Measurements from ENCODE around the gene TMC4.

TMC4 gene

DNA sequence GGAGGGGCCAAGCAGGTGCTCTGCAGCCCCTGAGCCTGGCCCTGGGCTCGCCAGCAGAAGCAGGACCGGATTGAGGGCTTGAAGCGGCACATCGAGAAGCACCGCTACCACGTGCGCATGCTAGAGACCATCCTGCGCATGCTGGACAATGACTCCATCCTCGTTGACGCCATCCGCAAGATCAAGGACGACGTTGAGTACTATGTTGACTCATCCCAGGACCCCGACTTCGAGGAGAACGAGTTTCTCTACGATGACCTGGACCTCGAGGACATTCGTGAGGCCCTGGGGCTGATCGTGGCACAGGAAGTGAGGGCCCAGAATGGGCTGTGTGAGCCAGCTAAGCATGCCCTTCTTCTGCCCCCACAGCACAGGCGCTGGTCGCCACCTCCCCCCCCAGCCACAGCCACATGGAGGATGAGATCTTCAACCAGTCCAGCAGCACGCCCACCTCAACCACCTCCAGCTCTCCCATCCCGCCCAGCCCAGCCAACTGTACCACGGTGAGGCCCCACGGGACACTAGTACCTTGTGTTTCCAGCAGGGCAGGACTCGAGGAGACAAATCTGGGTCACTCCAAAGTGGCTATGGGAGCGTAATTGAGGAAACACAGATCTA is 27.3 kb downstream of the TMC4 start:
- Histone ChIP-seq H3K27me3 (ENCODE audit: insufficient read depth, low read depth) (no peaks in the 10 kb centered on the region; the same call in 1 of the 2 replicates), H3K9ac (no peak overlapping the region), H4K20me1 (ENCODE audit: insufficient read depth) (no peaks in the 10 kb centered on the region), H3K4me1 (ENCODE audit: low read depth, poor library complexity, severe bottlenecking) (no peaks in the 10 kb centered on the region), H3K79me2 (ENCODE audit: insufficient read depth, low read depth) (peaks cover 24% of the 10 kb centered on the region), H3K36me3 (ENCODE audit: insufficient read depth) (peaks cover 3% of the 10 kb centered on the region; the same call in 1 of the 2 replicates), H3K27ac (no peak overlapping the region), H3K4me2 (no peak overlapping the region), H2AFZ (ENCODE audit: low read depth) (no peak overlapping the region), H3K4me3 (IDR thresholded peaks at IDR 0.05; ENCODE audit: insufficient read depth, low read depth, low read length) (no peak overlapping the region)
- TF ChIP-seq, protein P1, sequence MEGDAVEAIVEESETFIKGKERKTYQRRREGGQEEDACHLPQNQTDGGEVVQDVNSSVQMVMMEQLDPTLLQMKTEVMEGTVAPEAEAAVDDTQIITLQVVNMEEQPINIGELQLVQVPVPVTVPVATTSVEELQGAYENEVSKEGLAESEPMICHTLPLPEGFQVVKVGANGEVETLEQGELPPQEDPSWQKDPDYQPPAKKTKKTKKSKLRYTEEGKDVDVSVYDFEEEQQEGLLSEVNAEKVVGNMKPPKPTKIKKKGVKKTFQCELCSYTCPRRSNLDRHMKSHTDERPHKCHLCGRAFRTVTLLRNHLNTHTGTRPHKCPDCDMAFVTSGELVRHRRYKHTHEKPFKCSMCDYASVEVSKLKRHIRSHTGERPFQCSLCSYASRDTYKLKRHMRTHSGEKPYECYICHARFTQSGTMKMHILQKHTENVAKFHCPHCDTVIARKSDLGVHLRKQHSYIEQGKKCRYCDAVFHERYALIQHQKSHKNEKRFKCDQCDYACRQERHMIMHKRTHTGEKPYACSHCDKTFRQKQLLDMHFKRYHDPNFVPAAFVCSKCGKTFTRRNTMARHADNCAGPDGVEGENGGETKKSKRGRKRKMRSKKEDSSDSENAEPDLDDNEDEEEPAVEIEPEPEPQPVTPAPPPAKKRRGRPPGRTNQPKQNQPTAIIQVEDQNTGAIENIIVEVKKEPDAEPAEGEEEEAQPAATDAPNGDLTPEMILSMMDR (conservative IDR thresholded peaks at IDR 0.05; ENCODE audit: low read depth, low read length) = no peak

DNA sequence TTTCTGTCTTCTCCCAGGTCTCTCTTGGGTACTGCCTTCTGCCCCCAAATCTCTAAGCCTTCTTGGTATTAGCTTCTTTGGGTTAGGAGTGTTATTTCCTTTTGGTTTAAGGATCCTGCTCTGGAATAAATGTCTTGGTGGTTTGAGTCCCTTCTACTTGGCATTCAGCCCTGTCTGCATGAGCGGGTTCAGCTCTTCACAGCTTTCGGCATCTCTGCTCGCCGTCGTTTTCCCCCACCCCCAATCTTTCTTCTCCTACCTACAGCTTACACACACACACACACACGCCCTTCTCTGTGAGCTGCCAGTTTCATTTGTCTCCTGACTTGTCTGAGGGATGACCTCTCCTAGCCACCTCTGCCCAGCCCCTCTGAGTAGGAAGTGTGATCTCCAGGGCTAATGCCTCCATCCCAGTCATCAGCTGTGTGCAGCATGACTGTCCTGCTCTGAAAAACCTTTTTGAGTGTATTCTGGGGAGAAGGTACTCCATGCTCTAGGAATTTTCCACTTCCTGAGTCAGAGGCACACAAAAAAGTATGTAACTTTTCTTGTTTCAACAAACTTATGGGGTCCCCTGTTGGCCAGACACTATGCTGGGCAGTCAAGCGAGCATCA is 30.7 kb downstream of the TMC4 start:
- Histone ChIP-seq H3K79me2 (ENCODE audit: insufficient read depth, low read depth) (peaks cover 53% of the 10 kb centered on the region), H3K4me2 (no peak overlapping the region), H3K36me3 (ENCODE audit: insufficient read depth) (peaks cover 3% of the 10 kb centered on the region; the same call in 1 of the 2 replicates)

DNA sequence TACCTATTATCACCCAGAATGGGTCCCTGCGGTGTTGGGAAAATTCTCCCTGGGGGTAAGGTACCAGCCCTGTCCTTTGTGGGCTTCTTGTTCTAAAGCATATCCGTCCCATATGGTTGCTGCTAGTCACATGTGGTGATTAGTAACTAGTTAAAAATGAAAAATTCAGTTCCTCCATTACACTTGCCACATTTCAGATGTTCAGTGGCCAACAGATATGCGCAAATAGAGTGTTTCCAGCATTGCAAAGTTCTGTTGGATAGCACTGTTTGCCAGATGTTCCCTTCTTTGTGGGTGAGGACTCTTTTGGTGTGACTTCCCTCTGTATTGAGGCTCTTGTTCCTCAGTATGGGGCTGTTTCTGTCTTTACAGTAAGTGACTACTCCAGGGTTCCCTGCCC is 31.6 kb downstream of the TMC4 start:
- Histone ChIP-seq H3K9ac (no peak overlapping the region), H3K79me2 (ENCODE audit: insufficient read depth, low read depth) (peaks cover 53% of the 10 kb centered on the region), H3K27ac (no peak overlapping the region), H3K4me1 (ENCODE audit: low read depth, poor library complexity, severe bottlenecking) (peaks cover 8% of the 10 kb centered on the region), H2AFZ (ENCODE audit: low read depth) (no peak overlapping the region), H3K27me3 (ENCODE audit: insufficient read depth, low read depth) (no peaks in the 10 kb centered on the region; the same call in 1 of the 2 replicates), H4K20me1 (ENCODE audit: insufficient read depth) (no peaks in the 10 kb centered on the region), H3K4me3 (IDR thresholded peaks at IDR 0.05; ENCODE audit: insufficient read depth, low read depth, low read length) (no peak overlapping the region), H3K36me3 (ENCODE audit: insufficient read depth) (peaks cover 3% of the 10 kb centered on the region; the same call in 1 of the 2 replicates), H3K4me2 (no peak overlapping the region)
- TF ChIP-seq, protein P1 (conservative IDR thresholded peaks at IDR 0.05; ENCODE audit: low read depth, low read length) = no peak

More for the DNA sequence above, 30.7 kb downstream of the TMC4 start:
- Histone ChIP-seq H3K4me1 (ENCODE audit: low read depth, poor library complexity, severe bottlenecking) (peaks cover 8% of the 10 kb centered on the region), H4K20me1 (ENCODE audit: insufficient read depth) (no peaks in the 10 kb centered on the region), H3K27me3 (ENCODE audit: insufficient read depth, low read depth) (no peaks in the 10 kb centered on the region; the same call in 1 of the 2 replicates), H3K9ac (no peak overlapping the region), H3K27ac (no peak overlapping the region), H3K4me3 (IDR thresholded peaks at IDR 0.05; ENCODE audit: insufficient read depth, low read depth, low read length) (no peak overlapping the region), H2AFZ (ENCODE audit: low read depth) (no peak overlapping the region)
- TF ChIP-seq, protein P1 (conservative IDR thresholded peaks at IDR 0.05; ENCODE audit: low read depth, low read length) = no peak

DNA sequence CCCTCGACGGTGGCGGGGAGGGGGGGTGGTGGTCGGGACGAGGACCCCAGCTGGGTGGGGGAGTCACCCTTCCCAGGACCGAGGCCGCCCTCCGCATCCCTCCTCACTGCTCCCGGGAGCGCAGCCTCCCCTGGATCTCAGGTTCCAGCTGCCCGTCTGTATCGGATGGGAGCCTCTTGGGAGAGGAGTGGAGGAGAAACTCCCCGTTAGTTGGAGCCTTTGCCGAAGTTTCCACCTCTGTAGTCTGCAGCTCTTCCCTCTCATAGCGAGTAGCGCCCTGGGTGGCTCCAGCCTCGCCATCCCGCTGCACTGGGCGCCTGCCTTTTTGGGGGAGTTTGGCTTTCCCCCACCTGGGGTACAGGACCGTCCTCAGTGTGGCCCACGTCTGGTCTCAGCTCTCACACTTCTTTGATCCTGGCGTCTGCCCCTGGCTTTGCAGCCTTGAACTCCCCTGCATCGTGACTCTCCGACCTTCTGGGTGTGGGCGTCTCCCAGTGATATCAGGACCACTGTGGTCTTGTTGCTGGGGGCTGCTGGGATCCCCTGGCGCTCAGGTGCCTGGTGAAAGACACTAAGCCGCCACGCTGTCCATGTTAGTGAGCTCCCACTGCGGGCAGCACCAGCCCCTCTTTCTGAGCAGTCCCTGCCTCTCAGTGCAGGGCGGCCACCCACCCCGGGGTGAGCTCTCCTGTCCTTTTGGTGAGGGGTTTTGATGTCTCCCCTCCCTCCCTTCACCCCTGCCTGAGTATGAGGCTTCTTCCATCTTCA is 34.3 kb downstream of the TMC4 start:
- H3K79me2 ChIP-seq (ENCODE audit: insufficient read depth, low read depth) = peaks cover 53% of the 10 kb centered on the region
- H3K36me3 ChIP-seq (ENCODE audit: insufficient read depth) = no peaks in the 10 kb centered on the region
- H2AFZ ChIP-seq (ENCODE audit: low read depth) = no peak overlapping the region
- H3K4me2 ChIP-seq = peak overlapping the region; percentile 43
- peaks cover 16% of the 10 kb centered on the region for H3K4me1 ChIP-seq (ENCODE audit: low read depth, poor library complexity, severe bottlenecking)
- H4K20me1 ChIP-seq (ENCODE audit: insufficient read depth) = no peaks in the 10 kb centered on the region
- H3K9ac ChIP-seq = peak overlapping the region; percentile 99
- TF ChIP-seq, protein P1 (conservative IDR thresholded peaks at IDR 0.05; ENCODE audit: low read depth, low read length) = no peak
- H3K4me3 ChIP-seq (IDR thresholded peaks at IDR 0.05; ENCODE audit: insufficient read depth, low read depth, low read length) = peak overlapping the region; percentile 31
- no peaks in the 10 kb centered on the region for H3K27me3 ChIP-seq (ENCODE audit: insufficient read depth, low read depth)
- no peak overlapping the region for H3K27ac ChIP-seq
